ENCODE data around the gene TPO. TPM values are rescaled to one million over a fixed set of nuclear protein-coding genes. Genes with fewer than 3 reads are reported as not detected.

Gene TPO
- total RNA-seq, 1 experiment from 2014 or later: not detected

- in situ Hi-C loops (cut with HindIII; ENCODE audit: low pct_unique_long_range_greater_than_20kb, low sequenced_read_pairs) (no loop called here), intact Hi-C loops (cut with micrococcal nuclease; ENCODE audit: unreplicated experiment) (no loop called here)
- ATAC-seq: no peak; the same call in 1 of the 2 replicates
- no peaks in the 10 kb centered on the region for H3K9me3 ChIP-seq (ENCODE audit: control insufficient read depth, insufficient read depth, low read depth, low read length)
- H3K27ac ChIP-seq (ENCODE audit: low read length): no peak overlapping the region; the same call in 1 of the 2 replicates
- DNase-seq (ENCODE audit: low read depth, low spot score): no peak
- BruUV-seq (replicated peaks): no TSS peak
- no peaks in the 10 kb centered on the region for H3K36me3 ChIP-seq (ENCODE audit: control insufficient read depth, insufficient read depth, low read length)
- CTCF ChIA-PET: no interaction called here
- POLR2A ChIA-PET: no interaction called here
- H3K27me3 ChIP-seq (ENCODE audit: control insufficient read depth, insufficient read depth, low read length): no peaks in the 10 kb centered on the region
- H3K4me1 ChIP-seq (ENCODE audit: control insufficient read depth, insufficient read depth, low read length): no peaks in the 10 kb centered on the region
- no peak for TF ChIP-seq SIN3A (IDR thresholded peaks at IDR 0.05; ENCODE audit: borderline replicate concordance, insufficient read depth, low read depth, low read length)
- no peak for TF ChIP-seq POLR2AphosphoS5 (IDR thresholded peaks at IDR 0.05; ENCODE audit: low read depth, low read length)
- TF ChIP-seq REST (IDR thresholded peaks at IDR 0.05; ENCODE audit: insufficient read depth in 1 of 2, low read depth in 2 of 2, low read length in 1 of 2): no peak
- no peak for TF ChIP-seq TCF7L2 (IDR thresholded peaks at IDR 0.05; ENCODE audit: low read depth, low read length)
- TF ChIP-seq CTCF (IDR thresholded peaks at IDR 0.05): no peak
- H3K4me3 ChIP-seq (ENCODE audit: low read depth in 2 of 2, low read length in 2 of 2): no peak overlapping the region
These were observed 148.0 kb downstream of the TPO start for GRCh38 chr2:1561259-1561658.

GRCh38 chr2:1561811-1562421 lies 148.7 kb downstream of the TPO start:
- intact Hi-C loops (cut with micrococcal nuclease; ENCODE audit: unreplicated experiment) (no loop called here), in situ Hi-C loops (cut with HindIII; ENCODE audit: low pct_unique_long_range_greater_than_20kb, low sequenced_read_pairs) (no loop called here)
- Histone ChIP-seq H3K36me3 (ENCODE audit: control insufficient read depth, insufficient read depth, low read length) (no peaks in the 10 kb centered on the region), H3K27me3 (ENCODE audit: control insufficient read depth, insufficient read depth, low read length) (no peaks in the 10 kb centered on the region), H3K4me1 (ENCODE audit: control insufficient read depth, insufficient read depth, low read length) (no peaks in the 10 kb centered on the region), H3K9me3 (ENCODE audit: control insufficient read depth, insufficient read depth, low read depth, low read length) (no peaks in the 10 kb centered on the region), H3K4me3 (ENCODE audit: low read depth in 2 of 2, low read length in 2 of 2) (no peak overlapping the region), H3K27ac (ENCODE audit: low read length) (no peak overlapping the region)
- DNase-seq (ENCODE audit: low read depth, low spot score) (no peak), ATAC-seq (no peak)
- no peak for TF ChIP-seq CTCF (IDR thresholded peaks at IDR 0.05)
- TF ChIP-seq SIN3A (IDR thresholded peaks at IDR 0.05; ENCODE audit: borderline replicate concordance, insufficient read depth, low read depth, low read length): no peak
- TF ChIP-seq REST (IDR thresholded peaks at IDR 0.05; ENCODE audit: insufficient read depth in 1 of 2, low read depth in 2 of 2, low read length in 1 of 2): no peak
- no peak for TF ChIP-seq POLR2AphosphoS5 (IDR thresholded peaks at IDR 0.05; ENCODE audit: low read depth, low read length)
- no peak for TF ChIP-seq TCF7L2 (IDR thresholded peaks at IDR 0.05; ENCODE audit: low read depth, low read length)
- no TSS peak for BruUV-seq (replicated peaks)
- ChIA-PET POLR2A (no interaction called here), CTCF (interaction anchor here (1.4 kb wide), 1 partner anchor 11 kb away, joined by 3 read pairs; no protein-coding TSS in a partner anchor)

Data from Panc1 (cell line).